ENCODE results near the gene USP21.

DNA sequence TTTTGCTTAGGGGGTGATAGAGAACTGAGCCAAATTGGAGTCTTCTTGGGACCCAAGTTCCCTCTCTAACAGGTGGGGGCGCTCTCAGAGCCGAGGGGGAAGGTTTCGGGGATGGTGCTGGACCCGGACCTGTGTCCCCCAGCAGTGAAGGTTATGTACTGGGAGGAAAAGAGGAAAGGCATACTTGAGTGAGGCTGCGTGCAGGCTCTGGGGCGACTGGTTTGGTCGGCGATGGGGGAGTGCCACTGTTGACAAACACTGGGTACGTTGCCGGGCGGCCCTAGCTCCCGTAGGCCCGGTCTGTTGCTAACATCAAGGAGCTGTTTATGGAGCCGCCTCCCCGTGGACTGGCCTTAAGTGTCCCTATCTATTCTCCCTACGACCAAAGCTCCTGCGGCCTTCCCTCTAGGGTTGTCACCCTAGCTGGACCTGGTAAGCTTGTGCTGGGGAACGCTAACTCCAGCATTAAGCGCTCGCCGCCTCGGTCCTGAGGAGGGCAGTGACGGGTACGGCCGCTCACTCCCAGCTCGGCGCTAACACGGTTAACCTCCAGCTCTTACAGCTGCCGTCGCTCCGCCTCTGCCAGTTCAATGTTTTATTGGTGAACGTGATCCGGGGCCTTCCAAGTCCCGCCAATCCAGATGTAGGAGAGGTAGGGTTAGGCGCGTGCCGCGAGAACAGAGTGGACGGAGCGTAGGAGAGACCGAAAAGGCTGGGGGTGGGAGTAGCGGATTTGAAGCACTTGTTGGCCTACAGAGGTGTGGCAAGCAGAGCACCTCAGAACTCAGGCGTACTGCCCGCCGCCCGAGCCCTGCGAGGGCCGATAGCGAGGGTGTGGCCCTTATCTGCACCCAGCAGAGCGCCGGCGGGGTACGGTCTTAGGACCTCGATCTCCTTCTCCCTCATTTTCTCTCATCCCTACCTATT lies 6.7 kb downstream of the USP21 start, which contains the start of gene PPOX:
- TF ChIP-seq TAF1 (IDR thresholded peaks at IDR 0.05; ENCODE audit: borderline replicate concordance, insufficient read depth, low read length) (peak; percentile 72; the same call in 1 of the 2 replicates), POLR2AphosphoS5 (IDR thresholded peaks at IDR 0.05; ENCODE audit: low read depth, low read length) (peak; percentile 83)
- TF ChIP-seq, protein P1, sequence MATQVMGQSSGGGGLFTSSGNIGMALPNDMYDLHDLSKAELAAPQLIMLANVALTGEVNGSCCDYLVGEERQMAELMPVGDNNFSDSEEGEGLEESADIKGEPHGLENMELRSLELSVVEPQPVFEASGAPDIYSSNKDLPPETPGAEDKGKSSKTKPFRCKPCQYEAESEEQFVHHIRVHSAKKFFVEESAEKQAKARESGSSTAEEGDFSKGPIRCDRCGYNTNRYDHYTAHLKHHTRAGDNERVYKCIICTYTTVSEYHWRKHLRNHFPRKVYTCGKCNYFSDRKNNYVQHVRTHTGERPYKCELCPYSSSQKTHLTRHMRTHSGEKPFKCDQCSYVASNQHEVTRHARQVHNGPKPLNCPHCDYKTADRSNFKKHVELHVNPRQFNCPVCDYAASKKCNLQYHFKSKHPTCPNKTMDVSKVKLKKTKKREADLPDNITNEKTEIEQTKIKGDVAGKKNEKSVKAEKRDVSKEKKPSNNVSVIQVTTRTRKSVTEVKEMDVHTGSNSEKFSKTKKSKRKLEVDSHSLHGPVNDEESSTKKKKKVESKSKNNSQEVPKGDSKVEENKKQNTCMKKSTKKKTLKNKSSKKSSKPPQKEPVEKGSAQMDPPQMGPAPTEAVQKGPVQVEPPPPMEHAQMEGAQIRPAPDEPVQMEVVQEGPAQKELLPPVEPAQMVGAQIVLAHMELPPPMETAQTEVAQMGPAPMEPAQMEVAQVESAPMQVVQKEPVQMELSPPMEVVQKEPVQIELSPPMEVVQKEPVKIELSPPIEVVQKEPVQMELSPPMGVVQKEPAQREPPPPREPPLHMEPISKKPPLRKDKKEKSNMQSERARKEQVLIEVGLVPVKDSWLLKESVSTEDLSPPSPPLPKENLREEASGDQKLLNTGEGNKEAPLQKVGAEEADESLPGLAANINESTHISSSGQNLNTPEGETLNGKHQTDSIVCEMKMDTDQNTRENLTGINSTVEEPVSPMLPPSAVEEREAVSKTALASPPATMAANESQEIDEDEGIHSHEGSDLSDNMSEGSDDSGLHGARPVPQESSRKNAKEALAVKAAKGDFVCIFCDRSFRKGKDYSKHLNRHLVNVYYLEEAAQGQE (IDR thresholded peaks at IDR 0.05; ENCODE audit: insufficient read depth in 1 of 2, low read depth in 2 of 2, low read length in 2 of 2) = peak in 1 of 2 experiments; percentile 53; a peak in 1 of 4 replicates

All from PFSK-1 (cell line).